HG03060 (cell line): ENCODE results near the gene KREMEN1.
"Not testable (repeated sequence)": the region's sequence is repeated elsewhere in the genome, so short reads cannot be mapped to it uniquely, and the experiment has no call there.

Experiments
- ATAC-seq: cut with Tn5 transposase; IDR thresholded peaks from one replicate; pipeline ENCODE4 v1.9.1; 2021; ENCODE audit warnings: low read depth, moderate number of reproducible peaks; ENCODE audit not compliant: unreplicated experiment

The KREMEN1 gene

DNA sequence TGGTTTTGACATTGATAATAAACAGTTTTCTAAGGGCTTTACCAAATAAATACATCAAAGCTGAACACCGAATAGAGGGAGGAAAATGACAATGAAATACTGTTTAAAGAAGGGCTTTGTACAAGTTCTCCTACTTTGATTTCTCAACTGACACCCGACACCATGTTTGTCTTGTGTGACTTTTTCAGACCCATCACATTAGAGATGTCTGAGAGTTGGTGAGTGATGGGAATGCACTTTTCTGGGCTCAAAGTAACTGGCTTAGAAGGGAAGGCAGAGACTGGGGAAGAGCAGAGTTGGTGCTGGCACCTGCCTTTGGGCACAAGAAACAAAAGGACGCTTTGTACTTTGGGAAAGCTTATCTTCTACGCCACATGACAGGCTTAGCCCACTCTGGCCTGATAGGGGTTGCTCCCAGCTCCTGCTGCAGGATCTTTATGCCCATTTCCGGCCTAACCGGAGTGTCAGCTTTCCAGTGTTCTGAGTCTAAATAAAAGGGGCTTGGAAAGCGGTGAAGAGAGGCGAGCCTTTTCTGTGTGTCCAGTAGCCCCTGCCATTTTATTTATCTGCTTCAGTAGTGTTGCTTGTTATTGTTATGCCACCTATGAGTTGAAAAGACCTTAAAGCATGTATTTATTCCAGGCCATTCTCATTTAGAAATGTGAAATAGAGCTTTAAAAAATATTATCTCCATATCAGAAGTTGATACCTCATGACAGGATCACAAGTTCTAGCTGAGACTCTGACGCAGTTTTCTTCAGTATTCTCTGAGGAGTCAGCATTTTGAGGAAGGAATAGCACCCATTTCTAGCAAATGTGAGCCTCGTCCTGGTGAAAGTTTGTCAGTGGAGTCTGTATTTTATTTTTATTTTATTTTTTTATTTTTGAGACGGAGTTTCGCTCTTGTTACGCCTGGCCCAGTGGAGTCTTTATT lies 24.2 kb downstream of the KREMEN1 start:
- no peak for ATAC-seq

DNA sequence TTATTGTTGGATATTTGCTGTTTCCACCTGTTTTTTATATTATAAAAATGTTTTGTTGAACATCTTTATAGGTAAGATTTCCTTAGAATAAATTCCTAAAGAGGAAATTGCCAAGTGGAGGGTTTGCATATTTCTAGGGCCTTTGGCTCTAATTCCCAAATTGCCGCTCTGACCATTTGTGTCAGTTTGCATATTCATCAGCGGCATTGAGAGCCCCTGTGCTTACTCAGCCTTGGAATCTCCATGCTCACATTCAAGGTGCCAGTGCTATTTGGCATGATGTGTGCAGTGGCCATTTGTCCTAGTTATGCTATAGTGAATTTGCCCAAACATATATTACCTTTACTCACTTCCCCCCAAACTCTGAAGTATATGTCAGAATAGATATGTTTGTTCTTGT lies 25.5 kb downstream of the KREMEN1 start:
- no peak for ATAC-seq

DNA sequence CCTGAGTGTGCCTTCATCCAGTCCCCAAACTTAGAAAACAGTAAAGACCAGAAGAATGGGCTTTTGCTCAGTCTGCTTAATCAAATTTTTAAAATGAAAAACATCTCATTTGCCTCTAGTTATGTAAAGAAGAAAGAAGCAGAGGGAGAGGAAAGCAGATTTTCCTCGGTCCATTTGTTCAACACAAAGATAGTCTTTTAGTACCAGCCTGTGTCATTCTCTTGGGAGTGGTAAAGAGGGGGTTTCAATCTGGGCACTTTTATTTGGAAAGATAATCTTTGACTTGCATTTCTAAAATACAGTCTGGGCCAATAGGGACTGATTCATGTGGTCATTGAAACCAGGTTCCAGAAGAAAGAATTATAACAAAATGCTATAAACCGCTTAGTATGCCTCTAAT lies 29.5 kb downstream of the KREMEN1 start:
- no peak for ATAC-seq

DNA sequence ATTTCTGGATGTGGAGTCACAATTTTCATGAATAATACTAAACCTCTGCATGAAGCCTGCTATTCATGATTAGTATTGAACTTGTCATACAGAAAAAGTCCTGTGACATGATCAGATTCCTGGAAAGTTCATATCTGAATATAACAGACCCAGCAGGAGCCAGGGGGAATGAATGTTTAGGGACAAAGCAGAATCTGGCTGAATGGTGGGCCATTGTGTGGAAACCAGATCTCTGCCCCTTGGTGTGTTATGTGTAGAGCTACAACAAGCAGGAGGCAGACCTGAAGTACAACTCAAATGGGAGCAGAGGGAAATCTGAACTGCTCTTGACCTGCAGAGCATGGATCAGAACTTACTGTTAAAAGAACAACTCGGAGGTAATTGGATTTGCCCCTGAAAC lies 30.3 kb downstream of the KREMEN1 start:
- ATAC-seq, result no peak

DNA sequence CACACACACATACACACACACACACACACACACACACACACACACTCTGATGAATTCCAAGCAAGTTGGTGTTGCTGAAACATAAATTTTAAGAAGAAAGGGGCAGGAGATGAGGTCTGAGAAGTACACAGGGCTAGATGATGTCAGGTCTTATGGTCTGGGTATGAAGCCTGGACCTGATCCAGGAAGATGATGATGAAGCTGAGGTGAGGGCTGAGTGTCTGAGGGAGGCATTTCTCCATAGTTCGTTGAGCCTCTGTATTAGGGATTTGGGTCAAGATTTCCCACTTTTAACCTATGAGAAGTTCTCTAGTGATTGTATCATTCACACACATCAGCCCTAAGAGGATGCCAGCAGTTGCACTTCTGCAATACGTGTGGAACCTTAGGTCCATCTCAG lies 32.6 kb downstream of the KREMEN1 start:
- no peak for ATAC-seq

DNA sequence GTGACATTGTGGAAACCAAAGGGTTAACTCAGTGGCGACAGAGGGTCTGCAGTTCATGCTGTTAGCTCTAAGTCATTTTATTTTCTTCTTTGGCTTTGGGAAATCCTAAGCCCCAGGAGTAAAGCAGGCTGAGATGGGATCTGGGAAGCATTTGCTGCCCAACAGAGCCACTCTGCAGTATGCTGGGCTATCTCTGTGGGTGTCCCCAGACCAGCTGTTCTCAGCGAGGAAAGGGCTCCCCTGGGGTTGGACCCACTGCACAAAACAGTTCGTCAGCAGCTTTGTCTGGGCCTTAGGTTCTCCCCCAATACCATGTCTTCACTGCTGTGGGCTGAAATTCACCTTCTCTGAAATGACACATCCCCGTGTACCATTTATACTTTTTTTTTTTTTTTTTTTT lies 34.0 kb downstream of the KREMEN1 start:
- ATAC-seq, result no peak

DNA sequence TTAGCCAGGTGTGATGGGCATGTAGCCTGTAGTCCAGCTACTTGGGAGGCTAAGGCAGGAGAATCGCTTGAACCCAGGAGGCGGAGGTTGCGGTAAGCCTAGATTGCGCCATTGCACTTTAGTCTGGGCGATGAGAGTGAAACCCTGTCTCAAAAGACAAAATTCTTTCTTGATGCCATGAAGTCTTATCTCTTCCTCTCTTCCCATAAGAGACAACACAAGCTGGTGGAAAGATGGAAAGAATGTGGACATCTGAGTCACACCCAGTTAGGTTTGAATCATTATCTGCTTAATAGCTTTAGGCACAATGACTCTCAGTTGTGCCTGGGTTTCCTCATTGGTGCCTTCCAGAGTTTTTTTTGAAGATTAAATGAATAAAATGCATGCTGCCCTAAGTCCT lies 35.3 kb downstream of the KREMEN1 start:
- ATAC-seq, result no peak

DNA sequence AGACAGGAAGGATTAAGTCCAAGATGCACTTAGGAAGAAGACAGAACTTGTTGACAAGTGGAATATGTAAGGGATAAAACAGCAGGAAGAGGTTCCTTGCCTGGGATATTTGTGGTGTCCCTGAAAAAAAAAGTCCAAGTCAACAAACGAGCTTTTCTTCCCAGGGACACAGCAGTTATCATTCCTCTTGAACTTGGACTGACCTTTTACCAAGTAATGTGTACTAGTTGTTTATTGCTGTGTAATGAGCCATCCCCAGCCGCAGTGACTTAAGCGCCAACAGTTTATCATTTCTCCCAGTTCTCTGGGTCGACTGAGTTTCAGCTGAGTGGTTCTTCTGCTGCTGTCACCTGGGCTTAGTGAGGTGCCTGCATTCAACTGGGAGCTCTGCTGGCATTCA lies 37.0 kb downstream of the KREMEN1 start:
- ATAC-seq, result no peak

DNA sequence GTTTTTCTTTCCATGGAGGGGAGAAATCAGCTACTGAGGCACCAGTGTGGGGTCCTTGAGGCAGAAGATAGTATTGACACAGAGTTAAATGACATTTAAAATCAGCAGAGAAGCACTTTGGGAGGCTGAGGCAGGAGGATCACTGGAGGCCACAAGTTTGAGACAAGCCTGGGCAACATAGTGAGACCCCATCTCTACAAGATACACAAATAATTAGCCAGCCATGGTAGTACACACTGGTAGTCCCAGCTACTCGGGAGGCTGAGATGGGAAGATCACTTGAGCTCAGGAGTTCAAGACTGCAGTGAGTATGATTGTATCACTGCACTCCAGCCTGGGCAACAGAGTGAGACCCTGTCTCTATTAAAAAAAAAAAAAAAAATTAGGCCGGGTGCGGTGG lies 38.1 kb downstream of the KREMEN1 start:
- ATAC-seq, result no peak

DNA sequence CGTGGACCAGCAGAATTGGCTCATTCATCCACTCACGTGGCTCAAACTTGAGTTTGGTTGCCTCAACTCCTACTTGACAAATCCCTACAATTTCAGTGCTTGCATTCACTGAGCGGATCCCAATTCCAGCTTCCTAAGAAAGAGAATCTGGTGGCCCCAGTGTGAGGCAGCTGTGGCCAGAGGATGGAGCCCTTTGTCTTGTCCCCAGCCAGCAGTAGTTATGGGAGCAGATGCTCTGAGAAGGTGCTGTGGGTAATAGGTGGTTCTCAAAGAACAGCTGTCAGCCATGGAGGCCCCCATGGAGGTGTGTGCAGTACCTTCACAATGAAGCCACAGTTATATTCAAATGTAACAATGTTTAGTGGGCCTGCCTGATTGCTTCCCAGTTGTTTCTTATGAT lies 39.3 kb downstream of the KREMEN1 start:
- no peak for ATAC-seq

DNA sequence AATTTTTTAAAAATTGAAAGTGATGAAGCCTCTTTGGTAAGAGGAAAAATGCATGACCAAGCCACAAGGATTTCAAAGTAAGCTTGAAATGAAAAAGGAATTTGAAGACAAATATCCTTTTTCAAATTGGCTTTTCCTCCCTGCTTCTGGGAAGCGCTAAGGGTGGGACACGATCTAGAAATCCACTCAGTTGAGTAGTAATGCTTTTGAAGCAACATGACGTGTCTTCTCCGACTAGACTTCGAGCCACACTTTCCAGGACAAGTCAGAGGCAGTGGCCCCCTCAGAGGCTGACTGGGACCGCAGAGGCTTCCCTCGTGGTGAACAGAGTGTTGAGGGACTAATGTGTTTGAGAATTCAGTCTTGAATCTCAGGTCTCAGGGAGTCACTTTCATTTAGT lies 39.8 kb downstream of the KREMEN1 start:
- ATAC-seq, result no peak

DNA sequence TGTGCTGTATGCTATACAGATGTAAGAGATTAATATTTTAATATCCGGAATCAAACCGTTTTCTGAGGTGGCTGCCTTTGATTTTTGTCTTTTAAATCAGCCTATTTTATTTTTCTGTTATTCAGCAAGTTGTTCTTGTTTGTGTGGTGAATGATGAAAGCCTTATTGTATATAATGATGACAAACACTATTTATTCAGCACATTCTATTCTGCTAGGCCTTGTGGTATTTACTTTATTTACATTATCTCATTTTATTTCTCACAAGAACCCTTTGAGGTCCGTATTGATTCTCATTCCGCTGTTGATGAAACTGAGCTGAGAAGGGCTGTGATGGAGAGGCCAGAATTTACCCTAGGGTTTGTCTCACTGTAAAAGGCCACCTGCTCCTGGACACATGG lies 40.5 kb downstream of the KREMEN1 start:
- ATAC-seq, result no peak

DNA sequence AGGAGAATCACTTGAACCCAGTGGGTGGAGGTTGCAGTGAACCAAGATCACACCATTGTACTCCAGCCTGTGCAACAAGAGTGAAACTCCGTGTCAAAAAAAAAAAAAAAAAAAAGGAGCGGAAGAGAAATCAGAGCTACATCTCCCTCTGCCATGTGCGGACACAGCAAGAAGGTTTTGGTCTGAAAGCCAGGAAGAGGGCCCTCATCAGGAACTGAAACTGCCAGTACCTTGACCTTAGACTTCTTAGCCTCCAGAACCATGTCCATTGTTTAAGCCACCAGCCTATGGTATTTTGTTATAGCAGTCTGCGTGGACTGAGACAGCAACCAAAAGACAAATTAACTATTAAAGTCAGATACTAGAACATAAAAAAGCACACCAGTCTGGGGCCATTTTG lies 41.6 kb downstream of the KREMEN1 start:
- no peak for ATAC-seq

DNA sequence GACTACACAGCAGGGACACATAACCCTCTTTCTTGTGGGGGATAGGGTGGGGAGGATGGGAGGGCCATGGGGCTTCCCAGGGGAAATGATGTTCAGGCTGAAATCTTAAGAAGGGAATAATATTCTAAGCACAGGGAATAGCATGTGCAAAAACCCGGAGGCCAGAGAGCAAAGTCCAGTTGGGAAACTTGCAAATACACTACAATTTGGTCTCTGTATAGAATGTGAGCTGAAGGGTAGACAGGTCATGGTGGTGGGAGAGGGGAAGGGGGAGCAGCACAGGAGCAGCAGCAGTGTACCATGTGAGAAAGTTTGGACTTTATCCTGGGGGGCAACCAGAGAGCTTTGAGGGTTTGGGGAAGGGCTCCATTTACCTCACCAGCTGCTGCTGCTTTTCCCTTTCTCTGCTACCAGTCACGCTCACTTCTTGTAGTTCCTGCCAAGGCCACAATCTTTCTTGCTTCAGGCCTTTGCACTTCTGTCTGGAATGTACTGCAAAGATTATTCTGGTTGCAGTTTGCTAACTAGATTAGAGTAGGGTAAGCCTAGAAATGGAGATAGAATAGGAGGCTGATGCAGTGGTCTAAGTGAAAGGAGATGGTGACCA lies 43.0 kb downstream of the KREMEN1 start:
- no peak for ATAC-seq

DNA sequence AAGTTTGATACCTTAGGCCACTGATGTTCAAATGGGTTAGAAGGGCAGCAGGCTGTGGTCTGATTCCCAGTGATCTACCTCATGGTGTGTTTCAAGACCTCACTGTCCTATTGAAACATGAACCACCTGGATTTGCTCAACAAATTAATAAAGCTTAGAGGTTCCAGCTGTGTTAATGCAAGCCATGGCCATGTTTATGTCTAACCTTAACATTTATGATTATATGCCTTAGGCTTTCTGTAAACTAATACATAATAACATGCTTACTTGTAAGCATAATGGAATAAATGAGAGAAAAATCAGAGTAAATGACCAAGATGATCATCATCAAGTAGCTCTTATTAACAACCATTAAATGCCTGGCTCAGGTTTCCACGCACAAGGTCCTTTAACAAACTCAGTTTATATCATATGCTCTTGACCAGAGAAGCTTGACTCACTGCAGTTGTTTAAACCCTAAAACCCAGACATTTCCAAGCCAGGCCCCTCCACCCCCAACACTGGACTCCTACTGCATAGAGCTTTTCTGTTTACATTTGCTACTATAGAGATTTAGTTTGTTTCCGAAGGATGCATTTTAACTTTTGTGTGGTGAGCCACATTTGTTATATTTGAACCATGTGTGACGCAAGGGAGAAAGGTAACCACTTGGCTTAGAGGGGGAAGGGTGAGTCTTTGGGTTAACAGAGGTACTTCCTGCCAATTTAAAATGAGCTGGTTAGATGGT lies 43.7 kb downstream of the KREMEN1 start:
- ATAC-seq, result no peak

DNA sequence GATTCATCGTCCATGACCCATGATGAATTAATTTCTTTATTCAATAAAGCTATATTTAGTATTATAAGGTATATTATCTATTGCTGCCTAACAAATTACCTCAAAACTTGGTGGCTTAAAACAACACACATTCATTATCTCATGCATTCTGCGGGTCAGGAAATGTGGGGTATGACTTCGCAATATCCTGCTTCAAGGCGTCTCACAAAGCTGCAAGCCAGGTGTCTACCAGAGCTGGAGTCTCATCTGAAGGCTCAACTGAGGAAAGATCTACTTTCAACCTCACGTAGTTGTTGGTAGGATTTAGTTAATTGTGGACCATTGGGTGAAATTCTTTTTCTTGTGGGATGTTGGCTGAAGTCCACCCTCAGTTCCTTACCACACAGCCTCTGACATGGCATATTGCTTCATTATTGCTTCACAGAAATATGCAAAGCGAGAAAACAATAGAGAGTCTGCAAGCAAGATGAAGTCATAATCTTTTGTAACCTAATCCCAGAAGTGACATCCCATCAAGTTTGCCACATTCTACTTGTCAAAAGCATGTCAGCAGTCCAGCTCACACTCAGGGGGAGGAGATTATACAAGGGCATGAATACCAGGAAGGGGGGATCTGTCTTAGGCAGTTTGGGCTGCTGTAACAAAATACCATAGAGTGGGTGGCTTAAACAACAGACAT lies 45.1 kb downstream of the KREMEN1 start:
- ATAC-seq, result no peak

DNA sequence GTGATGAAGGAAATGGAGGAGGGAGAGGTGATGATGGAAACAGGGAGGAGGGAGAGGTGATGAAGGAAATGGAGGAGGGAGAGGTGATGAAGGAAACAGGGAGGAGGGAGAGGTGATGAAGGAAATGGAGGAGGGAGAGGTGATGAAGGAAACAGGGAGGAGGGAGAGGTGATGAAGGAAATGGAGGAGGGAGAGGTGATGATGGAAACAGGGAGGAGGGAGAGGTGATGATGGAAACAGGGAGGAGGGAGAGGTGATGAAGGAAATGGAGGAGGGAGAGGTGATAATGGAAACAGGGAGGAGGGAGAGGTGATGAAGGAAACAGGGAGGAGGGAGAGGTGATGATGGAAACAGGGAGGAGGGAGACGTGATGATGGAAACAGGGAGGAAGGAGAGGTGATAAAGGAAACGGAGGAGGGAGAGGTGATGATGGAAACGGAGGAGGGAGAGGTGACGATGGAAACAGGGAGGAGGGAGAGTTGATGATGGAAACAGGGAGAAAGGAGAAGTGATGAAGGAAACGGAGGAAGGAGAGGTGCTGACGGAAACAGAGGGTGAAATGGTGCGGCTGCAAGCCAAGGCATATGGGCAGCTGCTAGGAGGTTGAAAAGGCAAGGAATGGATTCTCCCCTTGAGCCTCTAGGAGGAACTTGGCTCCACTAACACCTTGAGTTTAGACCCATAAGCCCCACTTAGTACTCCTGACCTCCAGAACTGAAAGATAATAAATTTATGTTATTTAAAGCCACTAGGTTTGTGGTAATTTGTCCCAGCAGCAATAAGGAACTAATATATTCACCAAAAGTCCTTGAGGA lies 47.5 kb downstream of the KREMEN1 start:
- ATAC-seq, result not testable (repeated sequence)

DNA sequence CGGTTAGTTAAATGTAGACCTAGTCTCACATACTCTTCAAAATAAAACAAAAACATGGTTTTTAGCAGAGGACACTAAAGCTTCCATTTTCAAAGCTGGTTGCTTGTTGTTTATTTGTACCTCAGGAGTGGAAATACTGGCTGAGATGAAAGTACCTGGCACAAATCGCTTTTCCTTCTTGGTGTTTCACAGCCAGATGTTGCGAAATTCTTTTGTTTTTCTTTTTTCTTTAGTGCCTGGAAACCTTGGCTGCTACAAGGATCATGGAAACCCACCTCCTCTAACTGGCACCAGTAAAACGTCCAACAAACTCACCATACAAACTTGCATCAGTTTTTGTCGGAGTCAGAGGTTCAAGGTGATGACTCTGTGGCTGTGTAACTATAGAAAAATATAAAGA lies 48.3 kb downstream of the KREMEN1 start:
- ATAC-seq, result no peak

DNA sequence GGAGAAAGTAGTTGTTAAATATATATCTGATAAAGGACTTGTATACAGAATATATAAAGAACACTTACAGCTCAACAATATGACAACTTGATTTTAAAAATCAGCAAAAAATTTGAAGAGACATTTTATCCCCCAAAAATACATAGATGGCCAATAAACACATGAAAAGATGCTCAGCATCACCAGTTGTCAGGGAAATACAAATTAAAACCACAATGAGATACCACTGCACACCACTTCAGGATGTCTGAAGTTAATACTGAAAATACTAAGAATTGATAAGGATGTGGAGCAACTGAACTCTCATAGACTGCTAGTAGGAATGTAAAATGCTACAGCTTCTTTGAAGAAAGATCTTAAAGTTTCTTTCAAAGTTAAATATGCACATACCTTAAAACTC lies 49.2 kb downstream of the KREMEN1 start:
- no peak for ATAC-seq

DNA sequence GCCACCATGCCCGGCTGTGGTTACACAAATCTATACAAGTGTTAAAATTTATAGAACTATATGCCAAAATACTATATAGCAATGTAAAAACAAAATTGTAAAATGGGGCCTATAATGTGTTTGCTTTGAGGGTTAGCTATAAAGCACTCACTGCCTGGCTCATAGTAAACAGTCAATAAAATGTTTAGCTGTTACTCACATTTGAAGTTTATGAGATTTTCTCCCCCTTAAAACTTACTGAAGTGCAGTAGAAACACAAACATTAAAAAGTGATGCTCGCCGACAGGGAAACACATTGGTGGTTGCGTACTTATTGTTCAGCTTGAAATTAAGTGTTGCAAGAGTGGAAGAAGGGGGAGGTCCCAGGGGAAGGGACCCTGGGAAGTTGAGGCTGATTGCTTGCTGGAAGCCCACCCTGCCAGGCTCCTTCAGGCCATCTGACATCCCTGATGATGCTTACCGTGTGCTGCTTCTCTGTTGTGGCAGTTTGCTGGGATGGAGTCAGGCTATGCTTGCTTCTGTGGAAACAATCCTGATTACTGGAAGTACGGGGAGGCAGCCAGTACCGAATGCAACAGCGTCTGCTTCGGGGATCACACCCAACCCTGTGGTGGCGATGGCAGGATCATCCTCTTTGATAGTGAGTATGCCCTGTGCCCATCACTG lies 52.1 kb downstream of the KREMEN1 start:
- ATAC-seq, result no peak
